ENCODE data around the gene SIL1.
"Not testable (repeated sequence)": the region's sequence is repeated elsewhere in the genome, so short reads cannot be mapped to it uniquely, and the experiment has no call there.

- not testable (repeated sequence) for TF ChIP-seq FOXA1 (IDR thresholded peaks at IDR 0.05); PKNOX1 (IDR thresholded peaks at IDR 0.05); TARDBP (IDR thresholded peaks at IDR 0.05); SP1 (IDR thresholded peaks at IDR 0.05); ELF4 (IDR thresholded peaks at IDR 0.05); BHLHE40 (IDR thresholded peaks at IDR 0.05; ENCODE audit: borderline replicate concordance); FOXM1 (IDR thresholded peaks at IDR 0.05; ENCODE audit: borderline replicate concordance); CTBP1 (IDR thresholded peaks at IDR 0.05; ENCODE audit: borderline replicate concordance)
Observed at GRCh38 chr5:139057045-139057939, 140.9 kb downstream of the SIL1 start.

Data from HEK293T (cell line).